ENCODE data around the gene FASTKD2. TPM values are rescaled to one million over a fixed set of nuclear protein-coding genes. Genes with fewer than 3 reads are reported as not detected.

FASTKD2 gene
- total and polyA plus RNA-seq, 2 experiments from 2014 or later: 17.7 to 34.4 TPM

GRCh38 chr2:206831442-206831995 is 66.1 kb downstream of the FASTKD2 start:
- Histone ChIP-seq H3K9me3 (ENCODE audit: low read depth) (no peaks in the 10 kb centered on the region), H3K4me3 (no peak overlapping the region), H3K27ac (no peak overlapping the region), H3K4me2 (no peak overlapping the region), H3K79me2 (no peaks in the 10 kb centered on the region), H2AFZ (no peak overlapping the region), H3K36me3 (replicated peaks; ENCODE audit: insufficient read depth, low read depth) (no peaks in the 10 kb centered on the region), H3K27me3 (no peaks in the 10 kb centered on the region), H3K9me2 (replicated peaks; ENCODE audit: insufficient read depth) (no peaks in the 10 kb centered on the region), H3K4me1 (ENCODE audit: insufficient read depth) (no peaks in the 10 kb centered on the region), H4K20me1 (ENCODE audit: insufficient read depth, poor library complexity, severe bottlenecking) (no peaks in the 10 kb centered on the region)
- TF ChIP-seq EZH2 (IDR thresholded peaks at IDR 0.05; ENCODE audit: borderline replicate concordance) (no peak), EZH2phosphoT487 (IDR thresholded peaks at IDR 0.05; ENCODE audit: low read depth, severe bottlenecking, unreplicated experiment) (no peak), CTCF (IDR thresholded peaks at IDR 0.05; ENCODE audit: poor library complexity) (no peak)
- WGBS (ENCODE audit: low lambda C conversion rate, missing lambda C conversion rate): 90% methylated on average over 3 of the region's 3 CpGs
- DNase-seq (ENCODE audit: low spot score): no peak

- no peak overlapping the region for H3K27ac ChIP-seq
- TF ChIP-seq EZH2 (IDR thresholded peaks at IDR 0.05; ENCODE audit: borderline replicate concordance): no peak
- TF ChIP-seq EZH2phosphoT487 (IDR thresholded peaks at IDR 0.05; ENCODE audit: low read depth, severe bottlenecking, unreplicated experiment): no peak
- TF ChIP-seq CTCF (IDR thresholded peaks at IDR 0.05; ENCODE audit: poor library complexity): no peak
- WGBS (ENCODE audit: low lambda C conversion rate, missing lambda C conversion rate): 70% methylated on average over 2 of the region's 2 CpGs
- H3K27me3 ChIP-seq: no peaks in the 10 kb centered on the region
- no peaks in the 10 kb centered on the region for H3K9me2 ChIP-seq (replicated peaks; ENCODE audit: insufficient read depth)
- H3K4me1 ChIP-seq (ENCODE audit: insufficient read depth): no peaks in the 10 kb centered on the region
- no peak overlapping the region for H3K4me2 ChIP-seq
- H3K4me3 ChIP-seq: no peak overlapping the region
- no peaks in the 10 kb centered on the region for H3K36me3 ChIP-seq (replicated peaks; ENCODE audit: insufficient read depth, low read depth)
- no peaks in the 10 kb centered on the region for H4K20me1 ChIP-seq (ENCODE audit: insufficient read depth, poor library complexity, severe bottlenecking)
- H3K9me3 ChIP-seq (ENCODE audit: low read depth): no peaks in the 10 kb centered on the region
- DNase-seq (ENCODE audit: low spot score): no peak
- H3K79me2 ChIP-seq: no peaks in the 10 kb centered on the region
- no peak overlapping the region for H2AFZ ChIP-seq
Measured at GRCh38 chr2:206832873-206833272, 67.5 kb downstream of the FASTKD2 start.

- no peak overlapping the region for H2AFZ ChIP-seq
- H3K9me3 ChIP-seq (ENCODE audit: low read depth): no peaks in the 10 kb centered on the region
- WGBS (ENCODE audit: low lambda C conversion rate, missing lambda C conversion rate): 95% methylated on average over 3 of the region's 3 CpGs
- H3K27ac ChIP-seq: no peak overlapping the region
- H3K4me1 ChIP-seq (ENCODE audit: insufficient read depth): no peaks in the 10 kb centered on the region
- TF ChIP-seq EZH2 (IDR thresholded peaks at IDR 0.05; ENCODE audit: borderline replicate concordance) (no peak), CTCF (IDR thresholded peaks at IDR 0.05; ENCODE audit: poor library complexity) (no peak), EZH2phosphoT487 (IDR thresholded peaks at IDR 0.05; ENCODE audit: low read depth, severe bottlenecking, unreplicated experiment) (no peak)
- no peaks in the 10 kb centered on the region for H3K27me3 ChIP-seq
- H3K4me2 ChIP-seq: no peak overlapping the region
- no peak overlapping the region for H3K4me3 ChIP-seq
- no peaks in the 10 kb centered on the region for H3K36me3 ChIP-seq (replicated peaks; ENCODE audit: insufficient read depth, low read depth)
- no peaks in the 10 kb centered on the region for H4K20me1 ChIP-seq (ENCODE audit: insufficient read depth, poor library complexity, severe bottlenecking)
- H3K9me2 ChIP-seq (replicated peaks; ENCODE audit: insufficient read depth): no peaks in the 10 kb centered on the region
- DNase-seq (ENCODE audit: low spot score): no peak
- H3K79me2 ChIP-seq: no peaks in the 10 kb centered on the region
Measured at GRCh38 chr2:206833291-206833690, 67.9 kb downstream of the FASTKD2 start.

Measured in hepatocyte (in vitro differentiated cells).